NCI-H2196 (cell line): ENCODE results near the gene HOXC13.

Experiments used
- DNase-seq: peaks from one replicate; lab custom pipeline; 2025; ENCODE audit not compliant: unreplicated experiment; lab: John Stamatoyannopoulos, UW

The HOXC13 gene

GRCh38 chr12:53937596-53938325, 870 bp upstream of the HOXC13 start:
- DNase-seq, result no peak

GRCh38 chr12:53939141-53940108, 794 bp downstream of the HOXC13 start:
- no peak for DNase-seq

- DNase-seq, result no peak
Measured at GRCh38 chr12:53940443-53941014, 1.9 kb downstream of the HOXC13 start.

- DNase-seq, result no peak
Measured at GRCh38 chr12:53941187-53941586, 2.6 kb downstream of the HOXC13 start.

GRCh38 chr12:53941750-53942149, 3.1 kb downstream of the HOXC13 start:
- no peak for DNase-seq

- no peak for DNase-seq
Measured at GRCh38 chr12:53942467-53942997, 3.9 kb downstream of the HOXC13 start.

- DNase-seq, result no peak
Measured at GRCh38 chr12:53944209-53944608, 5.6 kb downstream of the HOXC13 start.

- no peak for DNase-seq
Measured at GRCh38 chr12:53944907-53945847, 6.5 kb downstream of the HOXC13 start.

GRCh38 chr12:53947743-53948142, 9.1 kb downstream of the HOXC13 start:
- no peak for DNase-seq

GRCh38 chr12:53948650-53949593, 10.3 kb downstream of the HOXC13 start:
- DNase-seq, result no peak

- DNase-seq, result no peak
Measured at GRCh38 chr12:53949631-53950436, 11.2 kb downstream of the HOXC13 start.

- DNase-seq, result no peak
Measured at GRCh38 chr12:53950437-53950773, 11.8 kb downstream of the HOXC13 start.

GRCh38 chr12:53950789-53951576, 12.4 kb downstream of the HOXC13 start:
- DNase-seq, result no peak

- DNase-seq, result no peak
Measured at GRCh38 chr12:53951577-53952334, 13.1 kb downstream of the HOXC13 start.

GRCh38 chr12:53952335-53952694, 13.7 kb downstream of the HOXC13 start:
- no peak for DNase-seq

GRCh38 chr12:53952871-53953734, 14.5 kb downstream of the HOXC13 start:
- no peak for DNase-seq
